Muscle layer of colon (tissue), 2 donors: Measurements from ENCODE around the gene DGKE.

Experiments used
- H3K27ac ChIP-seq: one replicate; pipeline ENCODE4 v1.7.0; 2013; ENCODE audit warnings: low read depth, mild to moderate bottlenecking, low read length, moderate library complexity
- H3K27me3 ChIP-seq, 2 donors: one replicate each; pipeline ENCODE4 v1.7.0; 2013; ENCODE audit warnings: low read length in 2 of 2, mild to moderate bottlenecking in 2 of 2; ENCODE audit not compliant: insufficient read depth in 2 of 2, control insufficient read depth in 1 of 2
- H3K36me3 ChIP-seq: one replicate; pipeline ENCODE4 v1.7.0; 2013; ENCODE audit warnings: mild to moderate bottlenecking, low read length; ENCODE audit not compliant: insufficient read depth
- H3K4me1 ChIP-seq: one replicate; pipeline ENCODE4 v1.7.0; 2013; ENCODE audit warnings: mild to moderate bottlenecking, low read length; ENCODE audit not compliant: insufficient read depth
- H3K4me3 ChIP-seq, 2 donors: one replicate each; pipeline ENCODE4 v1.7.0; 2013; ENCODE audit warnings: low read length in 2 of 2, low read depth in 1 of 2, mild to moderate bottlenecking in 1 of 2, moderate library complexity in 1 of 2
- H3K9ac ChIP-seq: one replicate; pipeline ENCODE4 v1.7.0; 2013; ENCODE audit warnings: low read length
- H3K9me3 ChIP-seq: one replicate; pipeline ENCODE4 v1.7.0; 2013; ENCODE audit warnings: mild to moderate bottlenecking, low read length
- donor health status: abdominal sarcoma.
- donor health status: Adenocarcinoma of cecum.

DGKE gene

GRCh38 chr17:56833809-56834379, at the start of gene DGKE, which contains the start of gene C17orf67:
Gene DGKE, plus strand, starts transcription at chr17:56834151. Its CDS starts 645 bp downstream, at chr17:56834796.
Gene C17orf67, minus strand, starts transcription at chr17:56833920. Its CDS starts 18,110 bp downstream, at chr17:56815810.
- Histone ChIP-seq H3K9ac (no peak within 1 kb of the TSS), H3K36me3 (no peaks in the 10 kb centered on the region), H3K27ac (peak within 1 kb of the TSS; percentile 76), H3K4me1 (peaks cover 43% of the 10 kb centered on the region), H3K4me3 (peak within 1 kb of the TSS; percentile 73 to 78), H3K9me3 (no peaks in the 10 kb centered on the region), H3K27me3 (no peaks in the 10 kb centered on the region)

- H3K4me3 ChIP-seq = no peak overlapping the region
- H3K9ac ChIP-seq = no peak overlapping the region
- no peak overlapping the region for H3K27ac ChIP-seq
- H3K36me3 ChIP-seq = no peaks in the 10 kb centered on the region
- peaks cover 0 to 4% of the 10 kb centered on the region in 2 donors for H3K27me3 ChIP-seq
- H3K4me1 ChIP-seq = no peaks in the 10 kb centered on the region
- no peaks in the 10 kb centered on the region for H3K9me3 ChIP-seq
Measured at GRCh38 chr17:56785405-56785804, 48.5 kb upstream of the DGKE start.

- Histone ChIP-seq H3K4me1 (no peaks in the 10 kb centered on the region), H3K36me3 (no peaks in the 10 kb centered on the region), H3K27me3 (no peaks in the 10 kb centered on the region), H3K4me3 (no peak overlapping the region), H3K9me3 (no peaks in the 10 kb centered on the region), H3K27ac (no peak overlapping the region), H3K9ac (no peak overlapping the region)
Measured at GRCh38 chr17:56785997-56786680, 47.8 kb upstream of the DGKE start.

- Histone ChIP-seq H3K9me3 (no peaks in the 10 kb centered on the region), H3K9ac (no peak overlapping the region), H3K4me1 (no peaks in the 10 kb centered on the region), H3K27me3 (no peaks in the 10 kb centered on the region), H3K36me3 (no peaks in the 10 kb centered on the region), H3K4me3 (no peak overlapping the region), H3K27ac (no peak overlapping the region)
Measured at GRCh38 chr17:56786989-56787482, 46.9 kb upstream of the DGKE start.

- no peaks in the 10 kb centered on the region for H3K36me3 ChIP-seq
- no peak overlapping the region for H3K4me3 ChIP-seq
- H3K4me1 ChIP-seq = no peaks in the 10 kb centered on the region
- H3K9ac ChIP-seq = no peak overlapping the region
- no peak overlapping the region for H3K27ac ChIP-seq
- H3K27me3 ChIP-seq = no peaks in the 10 kb centered on the region
- no peaks in the 10 kb centered on the region for H3K9me3 ChIP-seq
Measured at GRCh38 chr17:56792267-56792666, 41.7 kb upstream of the DGKE start.

- no peak overlapping the region for H3K27ac ChIP-seq
- H3K27me3 ChIP-seq = no peaks in the 10 kb centered on the region
- no peaks in the 10 kb centered on the region for H3K4me1 ChIP-seq
- no peak overlapping the region for H3K9ac ChIP-seq
- H3K9me3 ChIP-seq = no peaks in the 10 kb centered on the region
- H3K4me3 ChIP-seq = no peak overlapping the region
- H3K36me3 ChIP-seq = no peaks in the 10 kb centered on the region
Measured at GRCh38 chr17:56793531-56793930, 40.4 kb upstream of the DGKE start.

GRCh38 chr17:56793957-56794356, 40.0 kb upstream of the DGKE start:
- Histone ChIP-seq H3K4me3 (no peak overlapping the region), H3K9ac (no peak overlapping the region), H3K9me3 (no peaks in the 10 kb centered on the region), H3K27ac (no peak overlapping the region), H3K27me3 (no peaks in the 10 kb centered on the region), H3K36me3 (no peaks in the 10 kb centered on the region), H3K4me1 (no peaks in the 10 kb centered on the region)

- Histone ChIP-seq H3K4me1 (no peaks in the 10 kb centered on the region), H3K9ac (no peak overlapping the region), H3K36me3 (no peaks in the 10 kb centered on the region), H3K27me3 (no peaks in the 10 kb centered on the region), H3K9me3 (no peaks in the 10 kb centered on the region), H3K4me3 (no peak overlapping the region), H3K27ac (no peak overlapping the region)
Measured at GRCh38 chr17:56795221-56795865, 38.6 kb upstream of the DGKE start.

- Histone ChIP-seq H3K4me1 (no peaks in the 10 kb centered on the region), H3K4me3 (no peak overlapping the region), H3K27me3 (no peaks in the 10 kb centered on the region)
Measured at GRCh38 chr17:56796536-56796935, 37.4 kb upstream of the DGKE start.

GRCh38 chr17:56798916-56799315, 35.0 kb upstream of the DGKE start:
- H3K27me3 ChIP-seq = no peaks in the 10 kb centered on the region

More at GRCh38 chr17:56796536-56796935, 37.4 kb upstream of the DGKE start:
- no peak overlapping the region for H3K9ac ChIP-seq
- H3K9me3 ChIP-seq = no peaks in the 10 kb centered on the region
- no peak overlapping the region for H3K27ac ChIP-seq
- H3K36me3 ChIP-seq = no peaks in the 10 kb centered on the region

GRCh38 chr17:56801459-56802178, 32.3 kb upstream of the DGKE start:
- Histone ChIP-seq H3K9me3 (no peaks in the 10 kb centered on the region), H3K27ac (no peak overlapping the region), H3K4me3 (no peak overlapping the region), H3K36me3 (no peaks in the 10 kb centered on the region), H3K27me3 (no peaks in the 10 kb centered on the region), H3K4me1 (peaks cover 5% of the 10 kb centered on the region), H3K9ac (no peak overlapping the region)

More at GRCh38 chr17:56798916-56799315, 35.0 kb upstream of the DGKE start:
- Histone ChIP-seq H3K36me3 (no peaks in the 10 kb centered on the region), H3K4me3 (no peak overlapping the region), H3K9ac (no peak overlapping the region), H3K27ac (no peak overlapping the region), H3K4me1 (no peaks in the 10 kb centered on the region), H3K9me3 (no peaks in the 10 kb centered on the region)
